Peyer's patch (tissue), 4 donors: ENCODE data around the gene CMA1.

ENCODE experiments used
- CTCF ChIP-seq, 6 experiments: fragments of 450-650 bp in 4 of 6; fragments of 200-600 bp in 2 of 6; sonication (generic) in 1 of 6; IDR thresholded peaks; one replicate each; pipeline ENCODE4 v1.5.1; 2017 to 2019; ENCODE audit warnings: antibody characterized with exemption in 6 of 6, mild to moderate bottlenecking in 3 of 6, moderate library complexity in 1 of 6
- POLR2A ChIP-seq, 2 donors: fragments of 450-650 bp; IDR thresholded peaks; one replicate each; pipeline ENCODE4 v1.5.1; 2017; ENCODE audit warnings: antibody characterized with exemption in 2 of 2, mild to moderate bottlenecking in 2 of 2, moderate library complexity in 2 of 2

- TF ChIP-seq POLR2A (IDR thresholded peaks at IDR 0.05): no peak
- no peak for TF ChIP-seq CTCF (IDR thresholded peaks at IDR 0.05)
Measured at GRCh38 chr14:24458736-24459135, 49.3 kb downstream of the CMA1 start.
